Aorta (tissue), 4 donors: ENCODE measurements around the gene C19orf25. TPM values are rescaled to one million over a fixed set of nuclear protein-coding genes. Genes with fewer than 3 reads are reported as not detected.

Source experiments
- polyA plus RNA-seq, 2 donors: library from polyadenylated mRNA; stranded (reverse); fragments of 200-250 nt; gene quantifications; one replicate each; pipeline ENCODE4 v1.2.3, GENCODE V29; 2013
- total RNA-seq, 2 donors: library from RNA; stranded (reverse); fragmentation: NEBNext Ultra II Directional; extraction: Animal tissue kit (Norgen Biotek cat#: 25700); gene quantifications; one replicate each; pipeline ENCODE4 v1.2.1, GENCODE V29; 2021
- donor health status: healthy with polysubstance abuse.
- donor health status: Bipolar disorder and iron deficiency.
- donor health status: DM: no; HTN: no; CAD: no.
- donor health status: DM: yes; HTN: yes; CAD: no.

The C19orf25 gene
- total and polyA plus RNA-seq, 4 donors: 19.0 to 33.5 (median 22.8) TPM

Other genes starting within 250 kb of the C19orf25 start
- gene CBARP, start 241.2 kb downstream of the C19orf25 start, total RNA-seq: 1 to 10 TPM; 3.0 to 3.7 TPM
- gene CBARP, start 241.2 kb downstream of the C19orf25 start, polyA plus RNA-seq: 1 to 10 TPM in 1 of 2 donors, under 1 TPM in 1; 0.88 to 1.1 TPM
- gene ATP5F1D, start 237.5 kb downstream of the C19orf25 start, total RNA-seq: 100 to 1,000 TPM in 1 of 2 donors, 10 to 100 TPM in 1; 92.8 to 102 TPM
- 100 to 1,000 TPM; 131 to 164 TPM for gene ATP5F1D, start 237.5 kb downstream of the C19orf25 start, polyA plus RNA-seq
- 100 to 1,000 TPM; 112 to 121 TPM for gene MIDN, start 230.6 kb downstream of the C19orf25 start, total RNA-seq
- 10 to 100 TPM; 11.8 to 27.4 TPM for gene MIDN, start 230.6 kb downstream of the C19orf25 start, polyA plus RNA-seq
- gene CIRBP, start 209.9 kb downstream of the C19orf25 start, total RNA-seq: 100 to 1,000 TPM; 391 to 397 TPM
- gene CIRBP, start 209.9 kb downstream of the C19orf25 start, polyA plus RNA-seq: 1,000 to 10,000 TPM in 1 of 2 donors, 100 to 1,000 TPM in 1; 252 to 1,634 TPM
- gene FAM174C, start 203.7 kb downstream of the C19orf25 start, total RNA-seq: 10 to 100 TPM; 21.9 to 23.3 TPM
- gene FAM174C, start 203.7 kb downstream of the C19orf25 start, polyA plus RNA-seq: 10 to 100 TPM; 43.8 to 68.8 TPM
- not detected for gene EFNA2, start 193.3 kb downstream of the C19orf25 start, total RNA-seq
- 1 to 10 TPM in 1 of 2 donors, not detected in 1; 2.8 TPM for gene EFNA2, start 193.3 kb downstream of the C19orf25 start, polyA plus RNA-seq
- gene NDUFS7, start 95.3 kb downstream of the C19orf25 start, total RNA-seq: 10 to 100 TPM; 47.7 to 47.8 TPM
- 100 to 1,000 TPM in 1 of 2 donors, 10 to 100 TPM in 1; 72.6 to 105 TPM for gene NDUFS7, start 95.3 kb downstream of the C19orf25 start, polyA plus RNA-seq
- gene GAMT, start 77.7 kb downstream of the C19orf25 start, total RNA-seq: 10 to 100 TPM in 1 of 2 donors, 1 to 10 TPM in 1; 7.9 to 16.1 TPM
- gene GAMT, start 77.7 kb downstream of the C19orf25 start, polyA plus RNA-seq: 10 to 100 TPM; 21.2 to 40.2 TPM
- gene DAZAP1, start 71.6 kb downstream of the C19orf25 start, total RNA-seq: 10 to 100 TPM; 75.2 to 77.9 TPM
- 10 to 100 TPM; 44.8 to 79.0 TPM for gene DAZAP1, start 71.6 kb downstream of the C19orf25 start, polyA plus RNA-seq
- 100 to 1,000 TPM; 707 to 750 TPM for gene RPS15, start 40.8 kb downstream of the C19orf25 start, total RNA-seq
- gene RPS15, start 40.8 kb downstream of the C19orf25 start, polyA plus RNA-seq: 1,000 to 10,000 TPM; 2,784 to 2,878 TPM
- gene APC2, start 29.1 kb downstream of the C19orf25 start, total RNA-seq: under 1 TPM; 0.26 to 0.42 TPM
- gene APC2, start 29.1 kb downstream of the C19orf25 start, polyA plus RNA-seq: under 1 TPM in 1 of 2 donors, not detected in 1; 0.03 TPM
- 1 to 10 TPM in 1 of 2 donors, not detected in 1; 3.1 TPM for gene PCSK4, start 11.1 kb upstream of the C19orf25 start, total RNA-seq
- gene PCSK4, start 11.1 kb upstream of the C19orf25 start, polyA plus RNA-seq: 1 to 10 TPM in 1 of 2 donors, under 1 TPM in 1; 0.75 to 6.0 TPM
- gene REEP6, start 12.0 kb upstream of the C19orf25 start, total RNA-seq: 1 to 10 TPM in 1 of 2 donors, under 1 TPM in 1; 0.71 to 1.6 TPM
- gene REEP6, start 12.0 kb upstream of the C19orf25 start, polyA plus RNA-seq: 10 to 100 TPM in 1 of 2 donors, 1 to 10 TPM in 1; 2.2 to 16.5 TPM
- 10 to 100 TPM in 1 of 2 donors, 1 to 10 TPM in 1; 6.2 to 18.2 TPM for gene ADAMTSL5, start 33.8 kb upstream of the C19orf25 start, total RNA-seq
- gene ADAMTSL5, start 33.8 kb upstream of the C19orf25 start, polyA plus RNA-seq: 1 to 10 TPM; 3.1 to 6.1 TPM
- not detected for gene PLK5, start 44.9 kb upstream of the C19orf25 start, total RNA-seq
- under 1 TPM in 1 of 2 donors, not detected in 1; 0.15 TPM for gene PLK5, start 44.9 kb upstream of the C19orf25 start, polyA plus RNA-seq
- 10 to 100 TPM; 16.1 to 20.5 TPM for gene MEX3D, start 89.1 kb upstream of the C19orf25 start, total RNA-seq
- gene MEX3D, start 89.1 kb upstream of the C19orf25 start, polyA plus RNA-seq: 1 to 10 TPM; 3.6 to 6.3 TPM
- 10 to 100 TPM; 60.9 to 63.2 TPM for gene MBD3, start 113.7 kb upstream of the C19orf25 start, total RNA-seq
- gene MBD3, start 113.7 kb upstream of the C19orf25 start, polyA plus RNA-seq: 100 to 1,000 TPM in 1 of 2 donors, 10 to 100 TPM in 1; 37.6 to 106 TPM
- gene UQCR11, start 126.2 kb upstream of the C19orf25 start, total RNA-seq: 100 to 1,000 TPM; 153 to 155 TPM
- 100 to 1,000 TPM; 127 to 251 TPM for gene UQCR11, start 126.2 kb upstream of the C19orf25 start, polyA plus RNA-seq
- gene TCF3, start 173.4 kb upstream of the C19orf25 start, total RNA-seq: 10 to 100 TPM; 32.0 to 50.4 TPM
- gene TCF3, start 173.4 kb upstream of the C19orf25 start, polyA plus RNA-seq: 10 to 100 TPM; 23.7 to 36.2 TPM